Tongue (tissue), 2 donors: ENCODE data around the gene WDR75. TPM values are rescaled to one million over a fixed set of nuclear protein-coding genes. Genes with fewer than 3 reads are reported as not detected.
A peak's percentile ranks its signal among the peaks of the same experiment; 100 is the strongest.

Source experiments
- DNase-seq: peaks from one replicate; pipeline ENCODE4 v3.0.0-alpha.2; 2015
- total RNA-seq: library from RNA; depleted of rRNA; stranded (reverse); fragments of >200 nt; gene quantifications from one replicate; pipeline ENCODE4 v1.2.3, GENCODE V29; 2014

The WDR75 gene
- total RNA-seq, 1 donor from 2014 or later, result 52.5 TPM

DNA sequence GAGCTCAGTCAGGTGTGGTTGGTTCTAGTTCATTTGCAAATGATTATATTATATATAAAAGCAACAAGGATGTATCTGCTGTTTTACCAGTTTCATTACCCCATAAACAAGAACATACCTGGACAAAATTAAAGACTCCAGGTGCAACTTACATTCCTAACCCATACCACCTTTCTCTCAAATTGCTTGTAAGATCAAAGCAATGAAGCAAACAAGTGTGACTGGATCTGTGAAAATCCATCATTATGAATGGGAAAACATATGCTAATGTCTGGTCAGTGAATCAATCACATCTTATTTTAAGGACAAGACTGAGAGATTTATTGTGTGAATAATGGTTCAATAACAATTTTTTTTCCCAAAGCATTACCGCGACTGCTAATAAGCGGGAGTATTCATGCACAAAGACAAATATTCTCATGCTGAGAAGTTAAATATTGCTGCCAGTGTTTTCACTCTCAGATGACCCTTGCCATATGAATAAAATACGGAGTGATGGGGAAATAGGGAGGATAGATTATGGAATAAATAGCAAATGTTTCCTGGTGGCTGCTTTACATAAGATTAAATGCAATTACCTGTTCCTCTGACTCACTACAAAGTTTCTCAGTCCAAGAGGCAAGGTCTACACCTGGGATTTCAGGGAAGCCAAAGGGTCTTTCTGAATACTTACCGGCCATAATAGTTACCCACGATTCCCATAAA, 59.3 kb downstream of the WDR75 start:
- no peak for DNase-seq

DNA sequence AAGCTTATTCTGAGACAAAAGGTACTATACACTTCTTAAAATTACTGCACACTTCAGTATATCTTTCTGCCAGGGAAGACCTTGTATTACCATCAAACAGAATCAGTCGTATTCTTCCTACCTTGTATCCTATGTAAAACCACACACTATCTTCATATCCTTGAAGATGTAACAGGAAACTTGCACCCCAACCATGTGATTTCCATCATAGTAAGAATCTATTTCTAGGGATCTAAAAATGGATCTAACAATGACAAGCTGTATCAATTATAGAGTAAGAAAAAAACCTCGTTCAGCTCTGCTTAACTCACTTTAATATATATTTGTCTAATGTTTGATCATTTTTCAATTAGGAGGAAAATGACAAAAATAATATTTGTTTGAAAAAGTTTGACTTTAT, 60.2 kb downstream of the WDR75 start:
- DNase-seq, result no peak

DNA sequence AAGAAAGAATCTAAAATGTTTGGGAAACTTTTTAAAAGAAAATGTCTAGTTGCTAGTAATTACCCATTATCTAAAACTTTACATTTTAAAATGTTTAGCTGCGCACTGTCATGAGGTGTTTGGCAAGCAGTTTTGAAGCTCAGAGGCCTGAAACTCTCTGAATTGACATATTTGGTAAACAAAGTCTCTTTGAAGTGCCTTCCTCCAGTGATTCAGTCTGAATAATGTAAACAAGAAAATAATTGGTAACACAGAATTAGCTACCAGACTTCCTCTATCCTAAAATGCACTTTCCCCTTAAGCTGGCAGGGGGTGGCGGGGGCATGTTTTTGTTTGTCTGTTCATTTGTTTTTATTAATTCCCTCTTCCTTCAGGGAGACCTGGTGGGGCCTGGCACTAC, 61.4 kb downstream of the WDR75 start:
- no peak for DNase-seq

DNA sequence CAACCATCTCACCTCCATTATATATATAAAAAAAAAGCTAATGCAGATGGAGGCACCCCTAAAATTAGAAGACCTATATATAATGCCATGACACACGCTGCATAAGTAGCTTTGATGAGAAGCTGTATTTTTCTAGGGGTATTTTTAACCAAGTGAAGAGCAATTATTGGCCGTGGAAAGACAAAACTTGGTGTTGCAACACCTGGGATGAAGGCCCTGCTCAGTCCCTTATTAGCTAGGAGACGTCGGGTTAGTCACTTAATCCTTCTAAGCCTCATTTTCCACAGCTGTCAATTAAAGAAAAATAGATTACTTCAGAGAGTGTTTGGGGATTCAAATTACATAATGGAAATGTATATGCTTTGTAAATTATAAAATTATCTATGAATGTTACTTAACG, 63.0 kb downstream of the WDR75 start:
- DNase-seq, result no peak

DNA sequence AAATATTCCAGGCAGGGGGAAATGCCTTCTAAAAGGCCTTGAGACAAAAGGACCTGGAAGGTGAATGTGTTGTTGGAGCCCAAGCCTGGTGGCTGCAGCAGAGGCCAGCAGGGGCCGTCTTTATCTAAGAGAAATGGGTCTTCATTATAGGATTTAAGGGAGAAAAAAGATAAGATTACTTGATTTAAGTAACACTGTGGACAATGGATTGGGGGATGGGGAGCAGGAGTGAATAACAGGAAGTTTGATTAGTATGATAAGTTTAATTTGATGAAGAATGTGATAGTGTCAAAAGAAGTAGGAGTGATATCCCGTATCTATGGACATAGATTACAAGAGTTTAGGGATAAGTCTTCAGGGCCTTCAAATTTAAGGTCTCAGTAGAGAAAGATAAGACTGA, 64.2 kb downstream of the WDR75 start:
- no peak for DNase-seq

DNA sequence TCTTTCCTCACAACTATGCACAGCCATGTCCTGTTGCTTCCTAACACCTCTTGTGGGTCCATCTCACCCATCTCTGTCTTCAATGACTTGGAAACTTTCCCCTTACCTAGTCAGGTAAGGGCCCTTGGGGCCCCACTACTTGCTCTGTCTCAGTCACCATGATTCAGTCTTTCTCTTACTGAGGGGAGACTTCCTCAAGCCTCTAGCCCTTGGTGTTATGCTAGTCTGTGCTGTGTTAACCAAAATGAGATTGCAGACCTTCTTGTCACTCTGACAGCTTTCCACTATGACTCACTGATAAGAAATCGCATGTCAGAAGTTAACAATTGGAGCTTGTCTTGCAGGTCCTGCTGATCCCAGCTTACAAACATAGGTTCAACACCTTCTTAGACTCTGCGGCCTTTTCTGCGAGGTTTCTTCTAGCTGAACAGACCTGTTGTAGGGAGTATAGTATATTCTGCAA, 65.3 kb downstream of the WDR75 start:
- no peak for DNase-seq

DNA sequence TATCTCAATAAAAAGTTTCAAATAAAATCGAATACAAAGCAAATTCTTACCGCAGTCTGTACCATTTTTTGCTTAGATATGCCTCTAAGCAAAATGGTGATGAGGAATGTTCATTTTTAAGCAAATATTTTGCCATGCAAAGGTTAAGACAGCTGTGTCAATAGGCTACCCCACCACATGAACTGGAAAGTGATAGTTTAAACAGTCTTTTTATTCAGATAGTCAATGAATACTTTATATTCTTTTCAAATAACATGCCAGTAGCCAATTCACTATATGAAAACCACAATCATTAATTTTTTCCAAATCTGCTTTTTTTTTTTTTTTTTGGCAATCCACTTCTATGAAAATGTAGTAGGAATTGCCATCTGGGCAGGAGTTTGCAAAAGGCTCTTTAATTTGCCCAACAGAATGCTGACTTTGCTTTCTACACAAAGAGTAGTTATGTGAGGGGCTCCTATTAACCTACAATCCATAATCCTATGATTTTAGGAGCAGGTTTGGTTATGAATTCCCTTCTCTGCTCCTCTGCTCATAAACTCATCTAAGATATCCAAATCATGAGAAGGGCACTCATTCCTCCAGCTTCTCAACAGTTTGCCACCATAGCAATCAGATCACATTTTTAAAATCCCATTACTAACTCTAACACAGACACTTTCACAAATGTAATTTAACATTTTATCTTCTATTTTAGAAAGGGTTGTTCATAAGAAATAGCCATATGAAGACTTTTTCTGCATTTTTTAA, 70.1 kb downstream of the WDR75 start:
- DNase-seq, result no peak

DNA sequence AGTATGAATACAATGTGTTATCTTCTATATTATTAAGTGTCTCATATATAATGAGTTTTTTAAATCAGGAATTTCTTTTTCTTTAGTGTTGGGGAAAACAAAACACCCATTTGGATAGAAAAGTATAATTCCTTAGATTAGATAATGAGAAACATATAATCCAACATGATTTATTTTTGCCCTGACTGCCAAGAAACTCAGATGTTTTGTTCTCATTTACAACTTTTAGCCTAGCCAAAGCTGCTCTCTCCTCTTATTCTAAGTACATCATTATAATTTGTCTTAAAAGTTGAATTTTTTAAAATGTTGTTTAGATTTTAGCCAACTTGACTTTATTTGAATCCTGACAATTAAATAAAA, 70.7 kb downstream of the WDR75 start:
- no peak for DNase-seq

DNA sequence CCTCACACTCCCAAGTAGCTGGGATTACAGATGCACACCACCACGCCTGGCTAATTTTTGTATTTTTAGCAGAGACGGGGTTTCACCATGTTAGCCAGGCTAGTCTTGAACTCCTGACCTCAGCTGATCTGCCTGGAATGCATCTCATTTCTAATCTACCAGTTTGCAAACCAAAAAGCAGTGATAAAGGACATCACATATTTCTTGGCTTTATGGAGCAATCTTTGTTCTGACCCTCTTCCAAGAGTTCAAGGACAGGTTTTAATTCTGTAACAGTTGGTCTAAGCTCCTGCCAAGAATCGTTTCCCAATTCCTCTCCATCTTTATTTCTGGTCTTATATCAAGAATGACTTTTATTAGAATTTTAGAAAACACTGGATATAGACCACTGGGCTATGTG, 71.6 kb downstream of the WDR75 start:
- no peak for DNase-seq

DNA sequence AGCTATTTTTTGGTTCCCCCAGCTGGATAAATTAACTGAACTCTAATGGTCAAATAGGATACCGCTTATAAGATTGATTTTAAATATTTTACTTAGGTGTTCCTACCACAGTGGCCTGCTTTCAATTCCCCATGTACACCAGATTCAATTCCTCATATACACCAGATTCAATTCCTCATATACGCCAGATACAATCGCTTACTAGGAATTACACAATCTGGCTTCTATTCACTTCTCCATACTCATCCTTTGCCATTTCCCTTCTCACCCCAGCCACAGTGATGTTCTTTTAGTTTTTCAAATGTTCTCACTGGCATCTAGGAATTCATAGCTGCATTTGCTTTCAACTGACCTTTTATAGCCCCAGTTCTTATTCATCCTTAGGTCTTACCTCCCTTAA, 72.8 kb downstream of the WDR75 start:
- DNase-seq, result no peak

DNA sequence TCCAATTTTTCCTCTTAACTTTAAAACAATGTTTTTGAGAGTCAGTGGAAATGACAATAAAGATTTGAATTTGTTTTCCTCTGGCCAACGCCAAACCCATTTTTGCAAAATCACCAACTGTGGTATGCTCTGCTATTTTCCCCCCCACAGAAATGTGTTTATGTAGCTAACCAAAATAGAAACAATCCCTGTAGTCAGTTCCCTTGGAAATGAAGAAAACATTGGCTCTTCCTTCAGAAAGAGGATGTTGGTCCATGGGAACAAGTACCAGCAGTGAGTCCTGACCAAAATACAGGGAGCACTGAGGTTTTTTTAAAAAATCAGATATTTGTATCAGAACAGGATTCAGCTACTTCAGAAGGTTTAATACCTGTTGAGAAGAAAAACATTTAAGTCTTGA, 74.0 kb downstream of the WDR75 start:
- no peak for DNase-seq

DNA sequence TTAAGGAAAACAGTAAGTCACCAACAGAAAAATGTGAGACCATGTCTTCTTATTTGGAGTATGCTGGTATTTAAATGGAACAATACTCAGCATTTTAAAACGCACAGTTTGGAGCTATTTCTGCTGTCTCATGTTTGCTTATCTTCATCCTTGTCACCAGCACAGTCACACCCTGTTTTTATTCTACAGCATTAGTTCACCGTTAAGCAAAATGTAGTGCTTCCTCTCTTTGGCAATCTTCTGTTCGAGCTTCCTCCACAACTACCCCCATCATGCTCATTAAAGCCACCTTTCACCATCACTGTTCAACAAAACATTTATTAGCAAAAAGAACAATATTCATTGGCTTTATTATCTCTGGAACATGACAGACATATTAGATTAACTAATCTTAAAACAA, 75.3 kb downstream of the WDR75 start:
- no peak for DNase-seq

DNA sequence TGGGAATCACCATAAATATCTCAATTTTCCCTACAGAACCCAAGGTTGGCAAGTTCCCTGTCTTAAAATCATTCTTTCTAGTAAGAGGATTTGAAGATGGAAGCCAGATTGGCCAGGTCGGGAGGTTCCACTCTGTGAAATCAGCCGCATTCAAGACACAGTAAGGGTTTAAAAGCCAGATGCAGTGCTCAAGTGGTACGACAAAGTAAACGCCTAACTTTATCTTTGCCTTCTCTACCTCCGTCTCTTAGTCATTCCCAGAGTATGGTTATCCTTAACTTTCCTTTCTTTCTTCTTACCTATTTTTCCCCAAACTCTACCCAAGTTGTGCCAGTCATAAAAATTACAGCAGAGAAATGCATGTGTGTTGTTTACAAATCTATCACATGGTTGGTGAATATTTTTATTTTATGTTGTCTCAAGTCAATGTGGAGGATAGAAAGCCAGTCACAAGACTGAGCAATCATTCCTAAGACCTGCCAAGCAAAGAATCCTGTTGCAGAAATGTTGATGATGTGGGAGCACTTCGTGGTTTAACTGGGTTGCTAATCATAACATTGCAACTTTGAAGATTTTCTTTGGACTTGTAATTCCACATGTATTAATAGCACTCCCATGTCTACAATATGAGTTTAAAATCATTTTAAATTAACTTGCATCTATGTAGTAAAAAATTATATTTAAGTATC, 76.7 kb downstream of the WDR75 start:
- no peak for DNase-seq

DNA sequence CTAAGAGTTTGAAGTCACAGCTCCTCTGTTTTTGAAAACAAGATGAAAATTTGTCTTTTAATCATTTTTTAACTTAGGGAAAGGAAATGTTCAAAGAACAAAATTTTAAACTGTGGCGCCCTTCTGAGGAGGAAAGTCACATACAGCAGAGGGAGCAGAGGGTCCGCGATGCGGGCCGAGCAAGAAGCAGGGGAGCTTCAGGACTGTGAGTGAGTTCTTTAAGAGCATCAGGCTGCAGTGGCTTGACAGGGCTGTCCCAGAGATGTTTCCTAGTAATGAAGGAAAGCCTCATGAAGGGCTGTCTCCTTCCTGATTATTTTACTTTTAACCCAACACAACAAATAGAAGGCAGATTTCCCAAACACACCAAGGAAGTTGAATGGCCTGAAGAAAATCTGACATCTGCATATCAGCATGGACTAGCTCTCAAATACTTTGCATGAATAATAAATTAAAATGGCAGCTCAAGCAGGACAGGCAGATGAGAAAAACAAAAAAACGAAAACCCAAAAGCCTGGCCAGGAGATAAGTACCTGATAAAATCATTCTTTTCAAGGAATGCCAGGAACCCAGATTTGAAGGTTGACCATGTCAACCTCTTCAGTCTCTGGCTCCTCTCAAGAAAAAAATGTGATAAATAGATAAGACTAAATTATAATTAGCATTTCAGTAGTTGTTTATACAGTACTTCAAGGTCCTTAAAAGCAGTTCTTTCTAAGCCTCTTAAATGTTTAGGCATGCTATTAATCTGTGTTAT, 78.5 kb downstream of the WDR75 start:
- DNase-seq, result no peak

DNA sequence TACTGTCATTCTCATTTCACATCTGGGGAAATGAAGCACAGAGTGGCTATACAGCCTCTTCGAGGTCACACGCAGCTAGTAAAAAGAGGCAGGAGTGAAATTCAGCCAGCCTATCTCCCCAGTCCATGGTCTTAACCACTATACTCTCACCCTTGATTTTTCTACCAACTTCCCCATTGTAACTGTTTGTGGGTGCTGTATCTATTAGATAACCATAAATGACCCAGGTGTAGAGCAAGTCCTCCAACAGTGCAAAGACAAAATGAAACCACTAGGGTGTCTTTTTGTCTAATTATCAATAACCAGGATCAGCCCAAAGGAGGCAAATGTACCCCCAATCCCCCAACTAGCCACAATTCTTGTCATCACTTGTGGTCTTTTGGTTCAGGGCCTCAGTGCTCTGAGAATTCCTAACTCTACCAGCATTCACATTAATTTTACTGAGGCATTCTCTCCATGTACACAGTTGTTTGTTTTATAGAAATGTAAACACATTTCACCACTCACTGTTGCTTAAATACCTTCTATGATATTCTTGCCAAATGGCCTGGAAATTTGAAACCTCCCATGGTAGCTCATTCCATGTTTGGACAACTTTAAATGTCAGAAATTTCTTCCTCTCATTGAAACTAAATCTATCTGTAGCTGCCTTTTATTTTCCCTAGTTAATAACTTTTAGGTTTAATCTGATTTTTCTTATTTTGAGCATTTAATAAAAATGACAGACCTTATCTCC, 80.6 kb downstream of the WDR75 start:
- no peak for DNase-seq

DNA sequence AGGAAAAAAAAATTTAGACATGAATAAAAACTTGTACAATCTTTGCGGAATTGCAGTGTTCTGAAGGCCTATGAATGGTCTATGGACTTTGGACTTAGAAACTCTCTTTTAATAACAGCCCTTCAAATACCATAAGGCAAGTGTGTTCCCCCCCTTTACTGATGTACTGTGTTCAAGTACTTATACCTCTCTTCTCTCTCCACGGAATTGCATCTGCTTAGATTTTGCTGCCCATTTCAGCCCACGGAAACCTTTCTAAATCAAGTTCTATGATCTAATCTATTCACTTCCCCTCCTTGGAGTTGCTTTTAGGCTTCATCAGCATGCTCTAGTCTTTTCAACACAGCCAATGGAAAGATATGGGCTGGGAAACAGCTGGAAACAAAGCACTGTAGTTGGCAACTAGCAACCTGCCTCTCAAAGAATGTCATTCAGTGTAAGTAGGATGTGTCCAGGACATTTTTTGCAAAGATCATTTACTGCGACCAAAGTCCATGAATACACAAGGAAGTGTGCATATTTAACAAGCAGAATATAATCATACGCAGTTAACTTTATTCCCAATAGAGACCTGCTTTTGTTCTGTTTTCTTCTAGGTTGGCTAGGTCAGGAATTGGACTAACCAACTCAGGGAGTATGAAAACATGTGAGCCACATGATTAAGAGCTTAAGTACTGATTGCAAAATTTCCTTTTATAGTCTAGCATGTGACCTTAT, 81.3 kb downstream of the WDR75 start:
- DNase-seq, result peak; percentile 30

DNA sequence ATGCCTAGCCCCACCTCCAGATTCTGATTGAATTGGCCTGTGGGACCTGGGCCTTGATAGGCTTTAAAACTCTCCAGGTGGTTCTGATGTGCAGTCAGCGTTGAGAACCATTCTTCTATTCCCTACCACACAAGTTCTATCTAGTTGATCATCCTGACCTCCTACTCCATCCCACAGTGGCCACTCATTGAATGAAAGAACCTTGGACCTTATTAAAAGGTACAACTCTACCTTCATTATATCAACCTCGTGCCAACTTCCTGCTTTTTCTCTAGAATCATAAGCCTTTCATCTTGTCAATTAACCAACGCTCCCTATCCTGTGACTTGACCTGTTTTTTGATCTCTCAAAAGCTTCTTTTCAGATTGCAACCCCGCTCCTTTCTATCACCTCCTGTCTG, 83.5 kb downstream of the WDR75 start:
- DNase-seq, result no peak
